C4-2B (cell line): Measurements from ENCODE around the gene REPIN1.

Source experiments
- ZFX ChIP-seq: fragments of 450-650 bp; IDR thresholded peaks from 2 replicates; pipeline ENCODE4 v1.6.1; 2017
- TF ChIP-seq, protein P1 (sequence below): fragments of 450-650 bp; conservative IDR thresholded peaks from 2 replicates; pipeline ENCODE4 v1.5.1; 2017; ENCODE audit warnings: mild to moderate bottlenecking

DNA sequence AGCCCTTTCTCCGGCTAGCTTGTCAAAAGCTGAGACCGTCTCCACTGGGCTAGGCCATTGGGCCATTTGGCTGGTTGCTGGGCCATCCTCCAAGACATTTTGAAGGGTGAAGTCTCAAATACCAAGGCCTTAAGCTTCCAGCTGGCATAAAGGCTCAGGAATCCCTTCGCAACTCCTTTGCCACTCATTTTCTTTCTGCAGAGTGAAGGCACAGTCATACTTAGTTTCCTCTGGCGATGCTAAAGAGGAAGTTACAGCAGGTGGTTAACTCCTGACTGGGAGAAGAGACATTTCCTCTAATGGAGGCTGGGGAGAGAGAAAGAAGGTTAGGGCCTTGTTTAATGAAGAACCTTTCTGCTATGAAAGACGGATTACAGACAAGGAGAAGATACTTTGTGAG, 4.8 kb upstream of the REPIN1 start:
- TF ChIP-seq, protein P1, sequence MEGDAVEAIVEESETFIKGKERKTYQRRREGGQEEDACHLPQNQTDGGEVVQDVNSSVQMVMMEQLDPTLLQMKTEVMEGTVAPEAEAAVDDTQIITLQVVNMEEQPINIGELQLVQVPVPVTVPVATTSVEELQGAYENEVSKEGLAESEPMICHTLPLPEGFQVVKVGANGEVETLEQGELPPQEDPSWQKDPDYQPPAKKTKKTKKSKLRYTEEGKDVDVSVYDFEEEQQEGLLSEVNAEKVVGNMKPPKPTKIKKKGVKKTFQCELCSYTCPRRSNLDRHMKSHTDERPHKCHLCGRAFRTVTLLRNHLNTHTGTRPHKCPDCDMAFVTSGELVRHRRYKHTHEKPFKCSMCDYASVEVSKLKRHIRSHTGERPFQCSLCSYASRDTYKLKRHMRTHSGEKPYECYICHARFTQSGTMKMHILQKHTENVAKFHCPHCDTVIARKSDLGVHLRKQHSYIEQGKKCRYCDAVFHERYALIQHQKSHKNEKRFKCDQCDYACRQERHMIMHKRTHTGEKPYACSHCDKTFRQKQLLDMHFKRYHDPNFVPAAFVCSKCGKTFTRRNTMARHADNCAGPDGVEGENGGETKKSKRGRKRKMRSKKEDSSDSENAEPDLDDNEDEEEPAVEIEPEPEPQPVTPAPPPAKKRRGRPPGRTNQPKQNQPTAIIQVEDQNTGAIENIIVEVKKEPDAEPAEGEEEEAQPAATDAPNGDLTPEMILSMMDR: no peak
- TF ChIP-seq ZFX: no peak
